OCI-LY7 (cell line): ENCODE results near the gene PDE10A. TPM values are rescaled to one million over a fixed set of nuclear protein-coding genes. Genes with fewer than 3 reads are reported as not detected.

Experiments
- BruUV-seq: library from RNA; stranded (reverse); fragments of 400-500 nt; replicated peaks from 2 replicates; lab custom pipeline; 2021; lab: Mats Ljungman, UMichigan
- CTCF ChIA-PET: fragments of 300-600 bp; sonication (Branson Sonifier 250); formaldehyde crosslinking; loops from one replicate; lab custom pipeline; 2022; ENCODE audit warnings: antibody characterized with exemption; ENCODE audit not compliant: unreplicated experiment; lab: Charles Lee
- POLR2A ChIA-PET: fragments of 300-600 bp; sonication (Branson Sonifier 250); formaldehyde crosslinking; loops from one replicate; lab custom pipeline; 2022; ENCODE audit warnings: antibody characterized with exemption; lab: Charles Lee
- DNase-seq: peaks from one replicate; pipeline ENCODE4 v3.0.0-alpha.2; 2015; ENCODE audit warnings: low spot score
- H2AFZ ChIP-seq: fragments of 200-600 bp; sonication (generic), shearing (Covaris generic); 2 replicates; pipeline ENCODE4 v1.6.1; 2014; ENCODE audit warnings: mild to moderate bottlenecking, antibody characterized with exemption, low read length, moderate library complexity
- H3K27ac ChIP-seq: fragments of 200-600 bp; sonication (generic); 2 replicates; pipeline ENCODE4 v1.5.1; 2014; ENCODE audit warnings: mixed run types, low read depth, mild to moderate bottlenecking, moderate library complexity, low read length, inconsistent platforms; ENCODE audit not compliant: poor library complexity, severe bottlenecking
- H3K36me3 ChIP-seq: fragments of 200-600 bp; sonication (generic); 2 replicates; pipeline ENCODE4 v1.6.1; 2014; ENCODE audit warnings: mild to moderate bottlenecking, antibody characterized with exemption, low read length, moderate library complexity, mixed read lengths; ENCODE audit not compliant: insufficient read depth
- H3K4me1 ChIP-seq: fragments of 200-600 bp; sonication (generic); 2 replicates; pipeline ENCODE4 v1.5.1; 2014; ENCODE audit warnings: mild to moderate bottlenecking, low read length; ENCODE audit not compliant: insufficient read depth, poor library complexity, severe bottlenecking
- H3K4me2 ChIP-seq: fragments of 200-600 bp; sonication (generic); 2 replicates; pipeline ENCODE4 v1.6.1; 2014; ENCODE audit warnings: mild to moderate bottlenecking, low read length
- H3K4me3 ChIP-seq: fragments of 200-600 bp; sonication (generic); 2 replicates; pipeline ENCODE4 v1.5.1; 2014; ENCODE audit warnings: mild to moderate bottlenecking, low read depth, low read length; ENCODE audit not compliant: poor library complexity, severe bottlenecking
- H3K79me2 ChIP-seq: fragments of 200-600 bp; sonication (generic); 2 replicates; pipeline ENCODE4 v1.6.1; 2016; ENCODE audit warnings: low read depth, mild to moderate bottlenecking, low read length, moderate library complexity, mixed read lengths; ENCODE audit not compliant: insufficient read depth
- H3K9me2 ChIP-seq: fragments of 200-600 bp; sonication (generic); 2 replicates; pipeline ENCODE4 v1.6.1; 2016; ENCODE audit warnings: mild to moderate bottlenecking, low read length, mixed read lengths; ENCODE audit not compliant: insufficient read depth
- H3K9me3 ChIP-seq: fragments of 200-600 bp; sonication (generic); 2 replicates; pipeline ENCODE4 v1.6.1; 2014; ENCODE audit warnings: mild to moderate bottlenecking, mixed run types, low read length, mixed read lengths
- H4K20me1 ChIP-seq: fragments of 200-600 bp; sonication (generic); 2 replicates; pipeline ENCODE4 v1.6.1; 2014; ENCODE audit warnings: mild to moderate bottlenecking, antibody characterized with exemption, low read length, moderate library complexity, mixed read lengths; ENCODE audit not compliant: insufficient read depth
- CTCF ChIP-seq: fragments of 200-600 bp; sonication (generic); conservative IDR thresholded peaks from 2 replicates; pipeline ENCODE4 v1.5.1; 2014; ENCODE audit warnings: mild to moderate bottlenecking, antibody characterized with exemption, low read length, moderate library complexity, mixed read lengths
- EZH2phosphoT487 ChIP-seq: fragments of 200-600 bp; sonication (generic); IDR thresholded peaks from 2 replicates; pipeline ENCODE4 v1.6.1; 2018; ENCODE audit warnings: low read depth, borderline replicate concordance, mild to moderate bottlenecking, mixed run types, antibody characterized with exemption, low read length, moderate library complexity, mixed read lengths
- intact Hi-C: fragments of 100-400 bp; cut with micrococcal nuclease; formaldehyde crosslinking; loops from one replicate; pipeline ENCODE4 v1.10.0; 2022; ENCODE audit not compliant: unreplicated experiment
- total RNA-seq, 2 experiments: library from RNA; depleted of rRNA in 1 of 2; stranded (reverse); fragments of >200 nt in 1 of 2; shearing (Covaris generic) in 1 of 2; gene quantifications; 2 replicates each; pipeline ENCODE4 v1.2.3, GENCODE V29; 2014 to 2022

PDE10A gene
- total RNA-seq, 2 experiments from 2014 or later, result not detected

- TF ChIP-seq CTCF, result no peak
- no peak for TF ChIP-seq EZH2phosphoT487
- Histone ChIP-seq H3K79me2 (no peaks in the 10 kb centered on the region), H2AFZ (no peak overlapping the region), H3K9me3 (no peaks in the 10 kb centered on the region), H3K4me1 (no peaks in the 10 kb centered on the region), H3K4me3 (no peak overlapping the region), H3K27ac (no peak overlapping the region), H4K20me1 (no peaks in the 10 kb centered on the region), H3K9me2 (no peaks in the 10 kb centered on the region), H3K36me3 (no peaks in the 10 kb centered on the region), H3K4me2 (no peak overlapping the region)
- POLR2A ChIA-PET, result no interaction called here
- DNase-seq, result no peak
- no TSS peak for BruUV-seq
- CTCF ChIA-PET, result no interaction called here
- intact Hi-C loops, result no loop called here
Observed at GRCh38 chr6:165301372-165302246, 361.4 kb downstream of the PDE10A start.

- DNase-seq, result no peak
- H3K79me2 ChIP-seq, result no peaks in the 10 kb centered on the region
- no peak overlapping the region for H2AFZ ChIP-seq
- H3K4me2 ChIP-seq, result no peak overlapping the region
- no peak overlapping the region for H3K27ac ChIP-seq
- intact Hi-C loops, result no loop called here
- H3K36me3 ChIP-seq, result no peaks in the 10 kb centered on the region
- no TSS peak for BruUV-seq
- ChIA-PET POLR2A (no interaction called here), CTCF (no interaction called here)
- no peaks in the 10 kb centered on the region for H3K4me1 ChIP-seq
- no peaks in the 10 kb centered on the region for H3K9me2 ChIP-seq
- TF ChIP-seq EZH2phosphoT487, result no peak
- no peak for TF ChIP-seq CTCF
- H3K9me3 ChIP-seq, result no peaks in the 10 kb centered on the region
- no peaks in the 10 kb centered on the region for H4K20me1 ChIP-seq
- H3K4me3 ChIP-seq, result no peak overlapping the region
Observed at GRCh38 chr6:165300422-165300936, 362.6 kb downstream of the PDE10A start.

- no peaks in the 10 kb centered on the region for H4K20me1 ChIP-seq
- TF ChIP-seq CTCF, result no peak
- no peak for DNase-seq
- ChIA-PET CTCF (no interaction called here), POLR2A (no interaction called here)
- no peaks in the 10 kb centered on the region for H3K79me2 ChIP-seq
- no peak overlapping the region for H3K4me3 ChIP-seq
- no peak overlapping the region for H3K27ac ChIP-seq
- intact Hi-C loops, result no loop called here
- no peaks in the 10 kb centered on the region for H3K9me2 ChIP-seq
- H2AFZ ChIP-seq, result no peak overlapping the region
- H3K4me1 ChIP-seq, result no peaks in the 10 kb centered on the region
- H3K9me3 ChIP-seq, result no peaks in the 10 kb centered on the region
- H3K36me3 ChIP-seq, result no peaks in the 10 kb centered on the region
- no TSS peak for BruUV-seq
- no peak overlapping the region for H3K4me2 ChIP-seq
Observed at GRCh38 chr6:165298875-165299274, 364.2 kb downstream of the PDE10A start.
